ENCODE results near the gene SPSB3. TPM values are rescaled to one million over a fixed set of nuclear protein-coding genes. Genes with fewer than 3 reads are reported as not detected.

The SPSB3 gene
- total and polyA plus RNA-seq, 2 experiments from 2014 or later: 27.1 to 34.7 TPM

GRCh38 chr16:1794908-1795666, 12.7 kb upstream of the SPSB3 start:
- Histone ChIP-seq H3K36me3 (ENCODE audit: insufficient read depth) (no peaks in the 10 kb centered on the region; the same call in 1 of the 2 replicates), H3K79me2 (replicated peaks; ENCODE audit: insufficient read depth) (no peaks in the 10 kb centered on the region), H3K4me1 (ENCODE audit: insufficient read depth) (no peaks in the 10 kb centered on the region), H3K4me2 (no peak overlapping the region), H3K27ac (ENCODE audit: low read depth) (no peak overlapping the region), H3F3A (replicated peaks; ENCODE audit: low read depth) (no peaks in the 10 kb centered on the region), H3K9me2 (ENCODE audit: insufficient read depth) (no peaks in the 10 kb centered on the region), H3K4me3 (no peak overlapping the region), H2AFZ (no peak overlapping the region), H4K20me1 (replicated peaks; ENCODE audit: insufficient read depth) (no peaks in the 10 kb centered on the region), H3K27me3 (ENCODE audit: insufficient read depth) (no peaks in the 10 kb centered on the region)
- Mint-ChIP-seq H3K36me3 (ENCODE audit: low read depth) (peaks cover 37% of the 10 kb centered on the region), H3K4me1 (no peaks in the 10 kb centered on the region), H3K27ac (no peak overlapping the region), H3K9me3 (peaks cover 36% of the 10 kb centered on the region), H3K27me3 (ENCODE audit: insufficient read depth, low read depth, poor library complexity) (no peaks in the 10 kb centered on the region), H3K4me3 (no peak overlapping the region)
- TF ChIP-seq EZH2phosphoT487 (IDR thresholded peaks at IDR 0.05; ENCODE audit: unreplicated experiment) (no peak), JUNB (IDR thresholded peaks at IDR 0.05; ENCODE audit: unreplicated experiment) (no peak), STAT1 (IDR thresholded peaks at IDR 0.05; ENCODE audit: unreplicated experiment) (no peak), NANOG (IDR thresholded peaks at IDR 0.05; ENCODE audit: borderline replicate concordance) (no peak), ZNF331 (CRISPR knock-in tag; IDR thresholded peaks at IDR 0.05; ENCODE audit: low read depth) (no peak), CREB1 (CRISPR knock-in tag; IDR thresholded peaks at IDR 0.05; ENCODE audit: low read depth) (no peak), EZH2 (IDR thresholded peaks at IDR 0.05; ENCODE audit: low read depth, unreplicated experiment) (no peak), POLR2AphosphoS5 (IDR thresholded peaks at IDR 0.05; ENCODE audit: low read depth) (no peak)
- TF ChIP-seq, protein P1, sequence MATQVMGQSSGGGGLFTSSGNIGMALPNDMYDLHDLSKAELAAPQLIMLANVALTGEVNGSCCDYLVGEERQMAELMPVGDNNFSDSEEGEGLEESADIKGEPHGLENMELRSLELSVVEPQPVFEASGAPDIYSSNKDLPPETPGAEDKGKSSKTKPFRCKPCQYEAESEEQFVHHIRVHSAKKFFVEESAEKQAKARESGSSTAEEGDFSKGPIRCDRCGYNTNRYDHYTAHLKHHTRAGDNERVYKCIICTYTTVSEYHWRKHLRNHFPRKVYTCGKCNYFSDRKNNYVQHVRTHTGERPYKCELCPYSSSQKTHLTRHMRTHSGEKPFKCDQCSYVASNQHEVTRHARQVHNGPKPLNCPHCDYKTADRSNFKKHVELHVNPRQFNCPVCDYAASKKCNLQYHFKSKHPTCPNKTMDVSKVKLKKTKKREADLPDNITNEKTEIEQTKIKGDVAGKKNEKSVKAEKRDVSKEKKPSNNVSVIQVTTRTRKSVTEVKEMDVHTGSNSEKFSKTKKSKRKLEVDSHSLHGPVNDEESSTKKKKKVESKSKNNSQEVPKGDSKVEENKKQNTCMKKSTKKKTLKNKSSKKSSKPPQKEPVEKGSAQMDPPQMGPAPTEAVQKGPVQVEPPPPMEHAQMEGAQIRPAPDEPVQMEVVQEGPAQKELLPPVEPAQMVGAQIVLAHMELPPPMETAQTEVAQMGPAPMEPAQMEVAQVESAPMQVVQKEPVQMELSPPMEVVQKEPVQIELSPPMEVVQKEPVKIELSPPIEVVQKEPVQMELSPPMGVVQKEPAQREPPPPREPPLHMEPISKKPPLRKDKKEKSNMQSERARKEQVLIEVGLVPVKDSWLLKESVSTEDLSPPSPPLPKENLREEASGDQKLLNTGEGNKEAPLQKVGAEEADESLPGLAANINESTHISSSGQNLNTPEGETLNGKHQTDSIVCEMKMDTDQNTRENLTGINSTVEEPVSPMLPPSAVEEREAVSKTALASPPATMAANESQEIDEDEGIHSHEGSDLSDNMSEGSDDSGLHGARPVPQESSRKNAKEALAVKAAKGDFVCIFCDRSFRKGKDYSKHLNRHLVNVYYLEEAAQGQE (IDR thresholded peaks at IDR 0.05; ENCODE audit: unreplicated experiment): no peak
- DNase-seq (ENCODE audit: low spot score): no peak
- ATAC-seq: no peak

DNA sequence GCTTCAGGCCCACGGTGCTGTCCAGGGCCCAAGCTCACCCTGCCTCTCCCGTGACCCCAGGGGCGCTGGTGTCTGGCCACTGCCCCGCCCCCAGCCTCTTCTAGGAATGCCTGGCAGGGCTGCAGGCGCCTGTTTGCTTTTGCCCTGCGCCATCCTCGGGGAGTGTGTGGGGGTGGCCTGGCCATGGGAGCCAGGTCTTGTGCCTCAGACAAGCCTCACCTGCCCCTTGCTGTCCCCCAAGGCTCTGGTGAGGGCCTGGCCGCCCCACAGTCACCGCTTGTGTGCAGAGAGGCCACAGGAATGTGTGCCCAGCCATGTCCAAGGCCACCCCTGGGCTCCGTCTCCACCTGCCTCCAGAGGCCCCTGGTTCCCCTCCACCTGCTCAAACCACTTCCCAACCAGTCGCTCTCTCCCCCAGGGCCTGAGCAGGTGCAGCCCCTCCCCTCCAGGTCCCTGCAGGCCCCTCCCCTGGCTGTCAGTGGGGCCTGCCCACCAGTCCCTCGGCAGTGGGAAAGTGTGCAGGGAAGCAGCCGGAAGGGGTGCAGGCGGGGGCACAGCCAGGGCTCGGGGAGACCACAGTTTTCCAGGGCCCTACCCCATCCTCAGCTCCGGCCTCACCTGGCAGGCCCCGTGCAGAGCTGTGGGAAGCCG, 12.0 kb upstream of the SPSB3 start:
- H4K20me1 ChIP-seq (replicated peaks; ENCODE audit: insufficient read depth): no peaks in the 10 kb centered on the region
- H3K36me3 ChIP-seq (ENCODE audit: insufficient read depth): no peaks in the 10 kb centered on the region; the same call in 1 of the 2 replicates
- H3K4me3 ChIP-seq: no peak overlapping the region
- no peak overlapping the region for H3K4me3 Mint-ChIP-seq
- no peaks in the 10 kb centered on the region for H3F3A ChIP-seq (replicated peaks; ENCODE audit: low read depth)
- H3K4me2 ChIP-seq: no peak overlapping the region
- peaks cover 29% of the 10 kb centered on the region for H3K9me3 Mint-ChIP-seq
- no peaks in the 10 kb centered on the region for H3K27me3 ChIP-seq (ENCODE audit: insufficient read depth)
- peaks cover 30% of the 10 kb centered on the region for H3K36me3 Mint-ChIP-seq (ENCODE audit: low read depth)
- H3K4me1 Mint-ChIP-seq: no peaks in the 10 kb centered on the region
- no peaks in the 10 kb centered on the region for H3K79me2 ChIP-seq (replicated peaks; ENCODE audit: insufficient read depth)
- no peak overlapping the region for H2AFZ ChIP-seq
- H3K27ac Mint-ChIP-seq: no peak overlapping the region
- no peaks in the 10 kb centered on the region for H3K27me3 Mint-ChIP-seq (ENCODE audit: insufficient read depth, low read depth, poor library complexity)
- ATAC-seq: peak; percentile 33
- no peaks in the 10 kb centered on the region for H3K9me2 ChIP-seq (ENCODE audit: insufficient read depth)
- DNase-seq (ENCODE audit: low spot score): no peak
- no peak overlapping the region for H3K27ac ChIP-seq (ENCODE audit: low read depth)
- H3K4me1 ChIP-seq (ENCODE audit: insufficient read depth): no peaks in the 10 kb centered on the region
- TF ChIP-seq ZNF114 (CRISPR knock-in tag; IDR thresholded peaks at IDR 0.05): no peak
- no peak for TF ChIP-seq EZH2phosphoT487 (IDR thresholded peaks at IDR 0.05; ENCODE audit: unreplicated experiment)
- no peak for TF ChIP-seq JUNB (IDR thresholded peaks at IDR 0.05; ENCODE audit: unreplicated experiment)
- TF ChIP-seq, protein P2, sequence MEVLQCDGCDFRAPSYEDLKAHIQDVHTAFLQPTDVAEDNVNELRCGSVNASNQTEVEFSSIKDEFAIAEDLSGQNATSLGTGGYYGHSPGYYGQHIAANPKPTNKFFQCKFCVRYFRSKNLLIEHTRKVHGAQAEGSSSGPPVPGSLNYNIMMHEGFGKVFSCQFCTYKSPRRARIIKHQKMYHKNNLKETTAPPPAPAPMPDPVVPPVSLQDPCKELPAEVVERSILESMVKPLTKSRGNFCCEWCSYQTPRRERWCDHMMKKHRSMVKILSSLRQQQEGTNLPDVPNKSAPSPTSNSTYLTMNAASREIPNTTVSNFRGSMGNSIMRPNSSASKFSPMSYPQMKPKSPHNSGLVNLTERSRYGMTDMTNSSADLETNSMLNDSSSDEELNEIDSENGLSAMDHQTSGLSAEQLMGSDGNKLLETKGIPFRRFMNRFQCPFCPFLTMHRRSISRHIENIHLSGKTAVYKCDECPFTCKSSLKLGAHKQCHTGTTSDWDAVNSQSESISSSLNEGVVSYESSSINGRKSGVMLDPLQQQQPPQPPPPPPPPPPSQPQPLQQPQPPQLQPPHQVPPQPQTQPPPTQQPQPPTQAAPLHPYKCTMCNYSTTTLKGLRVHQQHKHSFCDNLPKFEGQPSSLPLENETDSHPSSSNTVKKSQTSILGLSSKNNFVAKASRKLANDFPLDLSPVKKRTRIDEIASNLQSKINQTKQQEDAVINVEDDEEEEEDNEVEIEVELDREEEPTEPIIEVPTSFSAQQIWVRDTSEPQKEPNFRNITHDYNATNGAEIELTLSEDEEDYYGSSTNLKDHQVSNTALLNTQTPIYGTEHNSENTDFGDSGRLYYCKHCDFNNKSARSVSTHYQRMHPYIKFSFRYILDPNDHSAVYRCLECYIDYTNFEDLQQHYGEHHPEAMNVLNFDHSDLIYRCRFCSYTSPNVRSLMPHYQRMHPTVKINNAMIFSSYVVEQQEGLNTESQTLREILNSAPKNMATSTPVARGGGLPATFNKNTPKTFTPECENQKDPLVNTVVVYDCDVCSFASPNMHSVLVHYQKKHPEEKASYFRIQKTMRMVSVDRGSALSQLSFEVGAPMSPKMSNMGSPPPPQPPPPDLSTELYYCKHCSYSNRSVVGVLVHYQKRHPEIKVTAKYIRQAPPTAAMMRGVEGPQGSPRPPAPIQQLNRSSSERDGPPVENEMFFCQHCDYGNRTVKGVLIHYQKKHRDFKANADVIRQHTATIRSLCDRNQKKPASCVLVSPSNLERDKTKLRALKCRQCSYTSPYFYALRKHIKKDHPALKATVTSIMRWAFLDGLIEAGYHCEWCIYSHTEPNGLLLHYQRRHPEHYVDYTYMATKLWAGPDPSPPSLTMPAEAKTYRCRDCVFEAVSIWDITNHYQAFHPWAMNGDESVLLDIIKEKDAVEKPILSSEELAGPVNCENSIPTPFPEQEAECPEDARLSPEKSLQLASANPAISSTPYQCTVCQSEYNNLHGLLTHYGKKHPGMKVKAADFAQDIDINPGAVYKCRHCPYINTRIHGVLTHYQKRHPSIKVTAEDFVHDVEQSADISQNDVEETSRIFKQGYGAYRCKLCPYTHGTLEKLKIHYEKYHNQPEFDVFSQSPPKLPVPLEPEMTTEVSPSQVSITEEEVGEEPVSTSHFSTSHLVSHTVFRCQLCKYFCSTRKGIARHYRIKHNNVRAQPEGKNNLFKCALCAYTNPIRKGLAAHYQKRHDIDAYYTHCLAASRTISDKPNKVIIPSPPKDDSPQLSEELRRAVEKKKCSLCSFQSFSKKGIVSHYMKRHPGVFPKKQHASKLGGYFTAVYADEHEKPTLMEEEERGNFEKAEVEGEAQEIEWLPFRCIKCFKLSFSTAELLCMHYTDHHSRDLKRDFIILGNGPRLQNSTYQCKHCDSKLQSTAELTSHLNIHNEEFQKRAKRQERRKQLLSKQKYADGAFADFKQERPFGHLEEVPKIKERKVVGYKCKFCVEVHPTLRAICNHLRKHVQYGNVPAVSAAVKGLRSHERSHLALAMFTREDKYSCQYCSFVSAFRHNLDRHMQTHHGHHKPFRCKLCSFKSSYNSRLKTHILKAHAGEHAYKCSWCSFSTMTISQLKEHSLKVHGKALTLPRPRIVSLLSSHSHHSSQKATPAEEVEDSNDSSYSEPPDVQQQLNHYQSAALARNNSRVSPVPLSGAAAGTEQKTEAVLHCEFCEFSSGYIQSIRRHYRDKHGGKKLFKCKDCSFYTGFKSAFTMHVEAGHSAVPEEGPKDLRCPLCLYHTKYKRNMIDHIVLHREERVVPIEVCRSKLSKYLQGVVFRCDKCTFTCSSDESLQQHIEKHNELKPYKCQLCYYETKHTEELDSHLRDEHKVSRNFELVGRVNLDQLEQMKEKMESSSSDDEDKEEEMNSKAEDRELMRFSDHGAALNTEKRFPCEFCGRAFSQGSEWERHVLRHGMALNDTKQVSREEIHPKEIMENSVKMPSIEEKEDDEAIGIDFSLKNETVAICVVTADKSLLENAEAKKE (CRISPR knock-in tag; IDR thresholded peaks at IDR 0.05): no peak
- TF ChIP-seq EZH2 (IDR thresholded peaks at IDR 0.05; ENCODE audit: low read depth, unreplicated experiment): no peak

Measured in GM23338 (cell line).